Activated CD4-positive, CD25-positive, alpha-beta regulatory T cell (primary cell): Measurements from ENCODE around the gene ZC3H7A.
A peak's percentile ranks its signal among the peaks of the same experiment; 100 is the strongest.
"Not testable (repeated sequence)": the region's sequence is repeated elsewhere in the genome, so short reads cannot be mapped to it uniquely, and the experiment has no call there.

Experiments used
- DNase-seq, 4 experiments: peaks; one replicate each; lab custom pipeline; 2025; lab: John Stamatoyannopoulos, UW

Gene ZC3H7A

GRCh38 chr16:11797166-11797956 is at the start of gene ZC3H7A:
Gene ZC3H7A, minus strand, starts transcription at chr16:11797258. Its CDS starts 14,904 bp downstream, at chr16:11782354.
- peak; percentile 82 to 92 (median 88) for DNase-seq

GRCh38 chr16:11844499-11844898 is 47.4 kb upstream of the ZC3H7A start:
- no peak for DNase-seq

- no peak for DNase-seq
Observed at GRCh38 chr16:11843861-11844260, 46.8 kb upstream of the ZC3H7A start.

GRCh38 chr16:11843206-11843605 is 46.1 kb upstream of the ZC3H7A start:
- no peak for DNase-seq

GRCh38 chr16:11841026-11841425 is 44.0 kb upstream of the ZC3H7A start:
- DNase-seq, result no peak

GRCh38 chr16:11836650-11837244 is 39.7 kb upstream of the ZC3H7A start:
- DNase-seq, result no peak

- DNase-seq, result no peak
Observed at GRCh38 chr16:11835891-11836649, 39.0 kb upstream of the ZC3H7A start.

- no peak for DNase-seq
Observed at GRCh38 chr16:11835309-11835708, 38.3 kb upstream of the ZC3H7A start.

- no peak for DNase-seq
Observed at GRCh38 chr16:11833951-11834695, 37.1 kb upstream of the ZC3H7A start.

GRCh38 chr16:11828696-11829095 is 31.6 kb upstream of the ZC3H7A start:
- no peak for DNase-seq

- DNase-seq, result not testable (repeated sequence)
Observed at GRCh38 chr16:11825520-11826165, 28.6 kb upstream of the ZC3H7A start.

GRCh38 chr16:11824362-11824761 is 27.3 kb upstream of the ZC3H7A start:
- DNase-seq, result no peak

- not testable (repeated sequence) for DNase-seq
Observed at GRCh38 chr16:11823645-11824044, 26.6 kb upstream of the ZC3H7A start.

GRCh38 chr16:11819798-11820197 is 22.7 kb upstream of the ZC3H7A start:
- no peak for DNase-seq

GRCh38 chr16:11818970-11819369 is 21.9 kb upstream of the ZC3H7A start:
- DNase-seq, result not testable (repeated sequence)

GRCh38 chr16:11816123-11816522 is 19.1 kb upstream of the ZC3H7A start:
- no peak for DNase-seq

- DNase-seq, result not testable (repeated sequence)
Observed at GRCh38 chr16:11814800-11815199, 17.7 kb upstream of the ZC3H7A start.

- no peak for DNase-seq
Observed at GRCh38 chr16:11806721-11807120, 9.7 kb upstream of the ZC3H7A start.

GRCh38 chr16:11805556-11805955 is 8.5 kb upstream of the ZC3H7A start:
- no peak for DNase-seq

- DNase-seq, result no peak
Observed at GRCh38 chr16:11801481-11802021, 4.5 kb upstream of the ZC3H7A start.

GRCh38 chr16:11800382-11800718 is 3.3 kb upstream of the ZC3H7A start:
- no peak for DNase-seq
